ENCODE data around the gene FMN2. TPM values are rescaled to one million over a fixed set of nuclear protein-coding genes. Genes with fewer than 3 reads are reported as not detected.
"Not testable (repeated sequence)": the region's sequence is repeated elsewhere in the genome, so short reads cannot be mapped to it uniquely, and the experiment has no call there.

The FMN2 gene
- total RNA-seq, 4 donors from 2014 or later, result 3.6 to 35.5 (median 5.6) TPM

DNA sequence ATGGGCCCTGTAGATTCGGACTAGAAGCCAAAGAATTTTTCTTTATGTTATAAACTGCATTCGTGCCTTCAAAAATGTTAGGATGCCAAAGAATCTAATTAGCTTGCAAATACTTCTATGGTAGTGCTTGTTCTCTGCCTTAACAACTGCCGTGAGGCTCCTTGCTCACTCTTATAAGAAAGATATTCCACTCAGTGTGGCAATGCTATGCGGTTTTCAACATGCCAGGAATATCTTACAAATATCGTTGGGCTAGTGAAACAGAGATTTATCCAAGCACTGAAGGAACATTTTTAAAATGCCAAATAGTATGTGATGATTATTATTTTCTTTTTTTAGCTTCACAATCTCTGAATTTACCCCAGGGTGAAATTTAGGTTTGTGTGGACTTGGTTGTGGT is 322.0 kb downstream of the FMN2 start:
- H3K4me3 ChIP-seq, result no peak overlapping the region
- in situ Hi-C loops (cut with MboI; ENCODE audit: low pct_ligation_motif_present in 1 of 4, low pct_unique_long_range_greater_than_20kb in 1 of 4, low sequenced_read_pairs in 3 of 4), result no loop called here
- intact Hi-C loops (cut with DNase I; ENCODE audit: low total_unique reads), result no loop called here
- H3K4me1 ChIP-seq, result no peaks in the 10 kb centered on the region
- H3K9me3 ChIP-seq, result no peaks in the 10 kb centered on the region
- H3K36me3 ChIP-seq, result no peaks in the 10 kb centered on the region
- H3K27me3 ChIP-seq, result no peaks in the 10 kb centered on the region
- 80 to 89% methylated on average over 5 of the region's 5 CpGs for WGBS, 2 donors (ENCODE audit: low coverage in 1 of 2)
- H3K27ac ChIP-seq, result no peak overlapping the region
- DNase-seq, result no peak
- TF ChIP-seq EP300 (IDR thresholded peaks at IDR 0.05; ENCODE audit: low read depth), result no peak
- no peak for TF ChIP-seq CTCF (IDR thresholded peaks at IDR 0.05)
- no peak for TF ChIP-seq POLR2A (IDR thresholded peaks at IDR 0.05)
- no peak for TF ChIP-seq POLR2AphosphoS5 (IDR thresholded peaks at IDR 0.05)

- 80 to 82% methylated on average over 6 of the region's 6 CpGs for WGBS, 2 donors (ENCODE audit: low coverage in 1 of 2)
- intact Hi-C loops (cut with DNase I; ENCODE audit: low total_unique reads) (no loop called here), in situ Hi-C loops (cut with MboI; ENCODE audit: low pct_ligation_motif_present in 1 of 4, low pct_unique_long_range_greater_than_20kb in 1 of 4, low sequenced_read_pairs in 3 of 4) (no loop called here)
- no peak for DNase-seq
- TF ChIP-seq CTCF (IDR thresholded peaks at IDR 0.05) (no peak), POLR2AphosphoS5 (IDR thresholded peaks at IDR 0.05) (no peak), EP300 (IDR thresholded peaks at IDR 0.05; ENCODE audit: low read depth) (no peak), POLR2A (IDR thresholded peaks at IDR 0.05) (no peak)
- no peak overlapping the region for H3K4me3 ChIP-seq
- H3K27ac ChIP-seq, result no peak overlapping the region
- H3K9me3 ChIP-seq, result no peaks in the 10 kb centered on the region
- H3K4me1 ChIP-seq, result no peaks in the 10 kb centered on the region
- no peaks in the 10 kb centered on the region for H3K36me3 ChIP-seq
- H3K27me3 ChIP-seq, result no peaks in the 10 kb centered on the region
Observed at GRCh38 chr1:240414237-240414636, 322.6 kb downstream of the FMN2 start.

GRCh38 chr1:240415011-240415410 is 323.3 kb downstream of the FMN2 start:
- in situ Hi-C loops (cut with MboI; ENCODE audit: low pct_ligation_motif_present in 1 of 4, low pct_unique_long_range_greater_than_20kb in 1 of 4, low sequenced_read_pairs in 3 of 4); H3K27me3 ChIP-seq; H3K4me3 ChIP-seq; H3K27ac ChIP-seq; H3K36me3 ChIP-seq; intact Hi-C loops (cut with DNase I; ENCODE audit: low total_unique reads); DNase-seq; H3K9me3 ChIP-seq; H3K4me1 ChIP-seq: not testable (repeated sequence)
- WGBS, 2 donors (ENCODE audit: low coverage in 1 of 2), result 86 to 88% methylated on average over 1 of the region's 1 CpG

DNA sequence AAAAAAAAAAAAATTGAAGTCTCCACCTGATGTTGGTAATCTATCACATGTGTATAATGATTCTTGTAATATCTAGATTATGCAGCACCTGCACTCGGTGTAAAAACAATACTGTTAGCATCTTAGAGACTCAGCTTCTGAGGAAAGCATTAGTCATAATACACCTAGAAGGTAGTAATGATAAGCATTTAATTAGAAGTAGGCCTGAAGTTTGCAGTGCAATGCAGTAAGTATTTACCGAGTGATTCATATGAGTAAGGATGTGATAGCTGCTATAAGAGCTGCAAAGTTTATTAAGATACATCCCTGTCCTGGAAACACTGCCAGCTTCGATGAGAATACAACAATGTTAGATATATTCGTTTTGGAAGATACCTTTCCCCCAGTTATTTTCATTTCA is 323.8 kb downstream of the FMN2 start:
- Histone ChIP-seq H3K27me3 (no peaks in the 10 kb centered on the region), H3K27ac (no peak overlapping the region), H3K4me3 (no peak overlapping the region), H3K4me1 (no peaks in the 10 kb centered on the region), H3K9me3 (no peaks in the 10 kb centered on the region), H3K36me3 (no peaks in the 10 kb centered on the region)
- 32 to 46% methylated on average over 4 of the region's 4 CpGs for WGBS, 2 donors (ENCODE audit: low coverage in 1 of 2)
- in situ Hi-C loops (cut with MboI; ENCODE audit: low pct_ligation_motif_present in 1 of 4, low pct_unique_long_range_greater_than_20kb in 1 of 4, low sequenced_read_pairs in 3 of 4) (no loop called here), intact Hi-C loops (cut with DNase I; ENCODE audit: low total_unique reads) (no loop called here)
- DNase-seq, result no peak
- TF ChIP-seq CTCF (IDR thresholded peaks at IDR 0.05), result no peak
- no peak for TF ChIP-seq POLR2A (IDR thresholded peaks at IDR 0.05)
- TF ChIP-seq EP300 (IDR thresholded peaks at IDR 0.05; ENCODE audit: low read depth), result no peak
- no peak for TF ChIP-seq POLR2AphosphoS5 (IDR thresholded peaks at IDR 0.05)

- TF ChIP-seq CTCF (IDR thresholded peaks at IDR 0.05), result no peak
- no peak for TF ChIP-seq POLR2AphosphoS5 (IDR thresholded peaks at IDR 0.05)
- TF ChIP-seq EP300 (IDR thresholded peaks at IDR 0.05; ENCODE audit: low read depth), result no peak
- TF ChIP-seq POLR2A (IDR thresholded peaks at IDR 0.05), result no peak
- in situ Hi-C loops (cut with MboI; ENCODE audit: low pct_ligation_motif_present in 1 of 4, low pct_unique_long_range_greater_than_20kb in 1 of 4, low sequenced_read_pairs in 3 of 4) (no loop called here), intact Hi-C loops (cut with DNase I; ENCODE audit: low total_unique reads) (no loop called here)
- 40 to 63% methylated on average over 2 of the region's 2 CpGs for WGBS, 2 donors (ENCODE audit: low coverage in 1 of 2)
- Histone ChIP-seq H3K9me3 (no peaks in the 10 kb centered on the region), H3K4me1 (no peaks in the 10 kb centered on the region), H3K27me3 (no peaks in the 10 kb centered on the region), H3K36me3 (no peaks in the 10 kb centered on the region), H3K27ac (no peak overlapping the region), H3K4me3 (no peak overlapping the region)
- no peak for DNase-seq
Observed at GRCh38 chr1:240417317-240417716, 325.6 kb downstream of the FMN2 start.
